HG03432 (cell line): ENCODE results near the gene P2RX5.

ENCODE experiments used
- ATAC-seq: cut with Tn5 transposase; IDR thresholded peaks from one replicate; pipeline ENCODE4 v1.9.1; 2021; ENCODE audit warnings: mild to moderate bottlenecking, moderate library complexity; ENCODE audit not compliant: unreplicated experiment

Gene P2RX5

DNA sequence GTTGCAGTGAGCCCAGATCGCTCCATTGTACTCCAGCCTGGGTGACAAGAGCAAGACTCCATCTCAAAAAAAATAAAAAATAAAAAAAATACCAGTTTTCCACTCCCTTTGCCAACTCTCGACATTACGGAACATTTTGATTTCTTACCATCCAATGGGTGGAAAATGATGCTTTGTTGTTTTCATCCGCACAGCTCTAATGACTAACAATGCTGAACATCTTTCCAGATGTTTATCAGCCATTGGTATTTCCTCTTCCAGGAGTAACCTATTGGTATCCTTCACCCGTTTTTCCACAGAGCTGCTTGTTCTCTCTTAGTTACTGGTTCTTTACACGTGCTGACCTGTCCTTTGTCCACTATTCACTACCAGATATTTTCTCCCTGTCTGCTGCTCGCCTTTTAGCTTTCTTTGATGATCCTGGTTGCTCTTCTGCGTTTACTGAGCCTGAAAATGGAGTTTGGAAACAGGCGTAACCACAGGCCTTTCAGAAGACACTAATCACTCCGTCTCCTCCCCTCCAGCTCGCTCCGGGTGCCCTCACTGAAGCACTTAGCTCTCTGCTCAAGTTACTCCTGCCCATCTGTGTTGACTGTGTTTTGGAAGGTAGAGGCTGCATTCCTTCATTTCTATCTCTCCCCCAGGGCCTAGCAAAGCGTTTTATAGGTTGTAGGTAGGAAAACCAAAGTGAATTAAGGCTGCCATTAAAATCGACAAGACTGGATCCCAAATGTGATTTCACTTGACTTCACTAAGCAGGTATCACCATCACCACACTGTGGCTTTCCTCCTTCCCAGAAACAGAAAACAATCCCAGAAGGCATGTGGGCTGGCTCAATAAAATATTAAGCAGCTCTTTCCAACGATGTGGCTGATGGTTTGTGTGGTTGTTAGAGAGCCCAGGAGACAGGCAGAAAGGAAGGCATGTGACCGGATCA lies 68.9 kb downstream of the P2RX5 start:
- ATAC-seq = no peak
